H1 (cell line): ENCODE data around the gene GREB1. TPM values are rescaled to one million over a fixed set of nuclear protein-coding genes. Genes with fewer than 3 reads are reported as not detected.

ENCODE experiments used
- CTCF ChIA-PET: fragments of 300-600 bp; sonication (Branson Sonifier 250); formaldehyde crosslinking; loops from one replicate; lab custom pipeline; 2021; ENCODE audit not compliant: partially characterized antibody; lab: Charles Lee
- POLR2A ChIA-PET: fragments of 300-600 bp; sonication (Branson Sonifier 250); formaldehyde crosslinking; loops from one replicate; lab custom pipeline; 2021; ENCODE audit warnings: inconsistent platforms; ENCODE audit not compliant: partially characterized antibody; lab: Charles Lee
- DNase-seq, 2 experiments: peaks; one replicate each; pipeline versions ENCODE4 v3.0.0 to v3.0.0-alpha.2; 2010 to 2022; ENCODE audit warnings: low spot score in 2 of 2, low read depth in 1 of 2, mixed read lengths in 1 of 2
- FAIRE-seq: peaks from 2 replicates; lab custom pipeline; 2011; peaks lifted over from hg19 to GRCh38; lab: Jason Lieb, UNC
- H2AFZ ChIP-seq: 2 replicates; pipeline ENCODE4 v1.8.1; 2012; ENCODE audit warnings: low read length, inconsistent platforms
- H2AK5ac ChIP-seq: 2 replicates; pipeline ENCODE4 v1.6.1; 2013; ENCODE audit warnings: low read depth, low read length
- H2BK120ac ChIP-seq: replicated peaks from 2 replicates; pipeline ENCODE3; 2013; ENCODE audit warnings: low read depth, low read length, inconsistent platforms
- H2BK12ac ChIP-seq: 2 replicates; pipeline ENCODE4 v1.6.1; 2013; ENCODE audit warnings: low read depth, low read length
- H2BK15ac ChIP-seq: 2 replicates; pipeline ENCODE4 v1.6.1; 2013; ENCODE audit warnings: low read length
- H2BK20ac ChIP-seq: 2 replicates; pipeline ENCODE4 v1.6.1; 2013; ENCODE audit warnings: low read length
- H2BK5ac ChIP-seq: 2 replicates; pipeline ENCODE4 v1.6.1; 2013; ENCODE audit warnings: low read depth, low read length
- H3K14ac ChIP-seq: 2 replicates; pipeline ENCODE4 v1.6.1; 2013; ENCODE audit warnings: inconsistent platforms; ENCODE audit not compliant: insufficient read length
- H3K18ac ChIP-seq: 2 replicates; pipeline ENCODE4 v1.6.1; 2013; ENCODE audit warnings: low read length; ENCODE audit errors: extremely low read depth
- H3K23ac ChIP-seq: 2 replicates; pipeline ENCODE4 v1.6.1; 2013; ENCODE audit warnings: inconsistent platforms; ENCODE audit not compliant: insufficient read length
- H3K23me2 ChIP-seq: 2 replicates; pipeline ENCODE4 v1.6.1; 2013; ENCODE audit warnings: low read depth, low read length
- H3K27ac ChIP-seq: 2 replicates; pipeline ENCODE4 v1.6.1; 2011; ENCODE audit warnings: low read depth, low read length, inconsistent platforms
- H3K27me3 ChIP-seq, 4 experiments: replicated peaks in 1 of 4; 1 replicate in 1 of 4; 2 replicates in 3 of 4; pipeline versions ENCODE4 v1.6.1 to v1.8.1; 2011 to 2013; ENCODE audit warnings: low read length in 3 of 4, mild to moderate bottlenecking in 3 of 4, inconsistent platforms in 2 of 4, mixed read lengths in 2 of 4, moderate library complexity in 1 of 4; ENCODE audit not compliant: control insufficient read depth in 3 of 4, insufficient read depth in 3 of 4; ENCODE audit errors: extremely low read depth in 1 of 4
- H3K36me3 ChIP-seq, 4 experiments: 2 replicates each; pipeline versions ENCODE4 v1.6.1 to v1.8.1; 2011 to 2013; ENCODE audit warnings: mild to moderate bottlenecking in 4 of 4, low read length in 3 of 4, moderate library complexity in 2 of 4, control low read depth in 1 of 4, inconsistent platforms in 1 of 4; ENCODE audit not compliant: insufficient read depth in 4 of 4, control insufficient read depth in 2 of 4
- H3K4ac ChIP-seq: replicated peaks from 2 replicates; pipeline ENCODE3; 2013; ENCODE audit warnings: low read length, low read depth, mixed read lengths, inconsistent platforms; ENCODE audit not compliant: insufficient read length
- H3K4me1 ChIP-seq, 4 experiments: replicated peaks in 1 of 4; 1 replicate in 1 of 4; 2 replicates in 3 of 4; pipeline versions ENCODE4 v1.6.1 to v1.8.1; 2011 to 2013; ENCODE audit warnings: low read length in 3 of 4, inconsistent platforms in 2 of 4, mixed read lengths in 1 of 4; ENCODE audit not compliant: insufficient read depth in 4 of 4, control insufficient read depth in 3 of 4
- H3K4me2 ChIP-seq, 2 experiments: 2 replicates each; pipeline versions ENCODE4 v1.6.1 to v1.8.1; 2011 to 2013; ENCODE audit warnings: low read depth in 2 of 2, low read length in 2 of 2, control low read depth in 1 of 2, inconsistent platforms in 1 of 2, mild to moderate bottlenecking in 1 of 2; ENCODE audit not compliant: insufficient read depth in 1 of 2
- H3K4me3 ChIP-seq, 4 experiments: fragments of 200-600, 300-600 bp in 1 of 4; sonication (generic), shearing (Covaris generic), sonication (Bioruptor Twin) in 1 of 4; 2 replicates each; pipeline versions ENCODE4 v1.5.1 to v1.8.1; 2011 to 2016; ENCODE audit warnings: low read length in 4 of 4, low read depth in 3 of 4, control low read depth in 2 of 4, inconsistent platforms in 2 of 4, mild to moderate bottlenecking in 2 of 4, mixed read lengths in 1 of 4, moderate library complexity in 1 of 4; ENCODE audit not compliant: insufficient read depth in 2 of 4; ENCODE audit errors: extremely low read depth in 1 of 4
- H3K56ac ChIP-seq: replicated peaks from 2 replicates; pipeline ENCODE3; 2013; ENCODE audit warnings: low read depth, mild to moderate bottlenecking, mixed read lengths, low read length, inconsistent platforms; ENCODE audit not compliant: insufficient read length
- H3K79me1 ChIP-seq: 2 replicates; pipeline ENCODE4 v1.6.1; 2013; ENCODE audit warnings: low read depth, low read length, control low read depth
- H3K79me2 ChIP-seq, 2 experiments: 2 replicates each; pipeline versions ENCODE4 v1.6.1 to v1.8.1; 2012 to 2013; ENCODE audit warnings: low read length in 2 of 2, mild to moderate bottlenecking in 2 of 2, inconsistent platforms in 1 of 2; ENCODE audit not compliant: insufficient read depth in 2 of 2, control insufficient read depth in 1 of 2
- H3K9ac ChIP-seq, 4 experiments: replicated peaks in 1 of 4; 1 replicate in 1 of 4; 2 replicates in 3 of 4; pipeline versions ENCODE4 v1.6.1 to v1.8.1; 2011 to 2013; ENCODE audit warnings: low read depth in 3 of 4, low read length in 3 of 4, control low read depth in 2 of 4, mild to moderate bottlenecking in 2 of 4, moderate library complexity in 2 of 4, inconsistent platforms in 1 of 4; ENCODE audit errors: extremely low read depth in 1 of 4
- H3K9me3 ChIP-seq, 2 experiments: 2 replicates each; pipeline versions ENCODE4 v1.6.1 to v1.8.1; 2012 to 2013; ENCODE audit warnings: mild to moderate bottlenecking in 2 of 2, moderate library complexity in 2 of 2, control low read depth in 1 of 2, inconsistent platforms in 1 of 2, low read depth in 1 of 2, low read length in 1 of 2, mixed read lengths in 1 of 2; ENCODE audit not compliant: insufficient read depth in 2 of 2
- H4K20me1 ChIP-seq, 2 experiments: replicated peaks in 1 of 2; 2 replicates each; pipeline versions ENCODE3 to v1.8.1; 2011 to 2013; ENCODE audit warnings: inconsistent platforms in 2 of 2, low read length in 2 of 2, mild to moderate bottlenecking in 1 of 2; ENCODE audit not compliant: insufficient read depth in 2 of 2, control insufficient read depth in 1 of 2
- H4K5ac ChIP-seq: 2 replicates; pipeline ENCODE4 v1.6.1; 2013; ENCODE audit warnings: low read length, low read depth, mixed read lengths, inconsistent platforms; ENCODE audit not compliant: insufficient read length
- H4K8ac ChIP-seq: 2 replicates; pipeline ENCODE4 v1.8.0; 2013; ENCODE audit warnings: mild to moderate bottlenecking, moderate library complexity, low read length, inconsistent platforms; ENCODE audit not compliant: insufficient read depth; ENCODE audit errors: extremely low read depth
- H4K91ac ChIP-seq: replicated peaks from 2 replicates; pipeline ENCODE3; 2013; ENCODE audit warnings: low read length, mixed read lengths, inconsistent platforms; ENCODE audit not compliant: insufficient read length
- CEBPB ChIP-seq: IDR thresholded peaks from 2 replicates; pipeline ENCODE4 v1.6.1; 2012; ENCODE audit warnings: low read depth, low read length
- FOSL1 ChIP-seq: IDR thresholded peaks from 2 replicates; pipeline ENCODE4 v1.6.1; 2011; ENCODE audit warnings: mild to moderate bottlenecking, low read depth, low read length, moderate library complexity; ENCODE audit not compliant: insufficient read depth
- SIRT6 ChIP-seq: IDR thresholded peaks from one replicate; pipeline ENCODE4 v1.7.1; 2012; ENCODE audit warnings: low read length, inconsistent platforms
- TAF1 ChIP-seq: IDR thresholded peaks from 2 replicates; pipeline ENCODE4 v1.6.1; 2011; ENCODE audit warnings: mild to moderate bottlenecking, low read depth, low read length
- ZNF274 ChIP-seq: IDR thresholded peaks from 2 replicates; pipeline ENCODE4 v1.7.0; 2012; ENCODE audit warnings: low read length, borderline replicate concordance; ENCODE audit errors: extremely low read depth
- WGBS, 2 experiments: shearing (Covaris generic) in 1 of 2; methylation state at CpG; one replicate each; pipeline versions ENCODE4 v1.1.6 to v1.1.7; 2013 to 2015; ENCODE audit warnings: low lambda C conversion rate in 2 of 2, mixed read lengths in 2 of 2, inconsistent platforms in 1 of 2, low coverage in 1 of 2, missing lambda C conversion rate in 1 of 2; ENCODE audit not compliant: insufficient replicate concordance in 2 of 2, insufficient coverage in 1 of 2, insufficient read length in 1 of 2; ENCODE audit errors: extremely low coverage in 1 of 2, missing lambda C conversion rate in 1 of 2; 5-methylcytosine and 5-hydroxymethylcytosine counted together
- polyA plus RNA-seq, 7 experiments: library from polyadenylated mRNA; depleted of rRNA in 3 of 7; stranded (reverse) in 5 of 7; unstranded in 2 of 7; fragments of >200 nt in 5 of 7; fragments of 200-250 nt in 2 of 7; gene quantifications; 1 replicate in 5 of 7; 2 replicates in 1 of 7; 4 replicates in 1 of 7; pipeline versions ENCODE4 v1.2.1 to v1.2.3, GENCODE V29; 2011 to 2013; ENCODE audit warnings: missing spikeins in 2 of 7, mixed read lengths in 2 of 7
- total RNA-seq: library from RNA; stranded (reverse); fragmentation: NEBNext Ultra II Directional; extraction: Animal tissue kit (Norgen Biotek cat#: 25700); gene quantifications from 2 replicates; pipeline ENCODE4 v1.2.1, GENCODE V29; 2021

The GREB1 gene
- total and polyA plus RNA-seq, 2 of the 8 experiments (the other 6 are each of a cell fraction or from before 2014, with no cell fraction given), result 7.9 to 43.4 TPM

- Histone ChIP-seq H3K56ac (no peak overlapping the region), H2BK20ac (no peak overlapping the region), H2BK5ac (no peak overlapping the region), H3K79me2 (no peaks in the 10 kb centered on the region), H3K23ac (no peak overlapping the region)
- FAIRE-seq, result no peak
- TF ChIP-seq ZNF274 (no peak), SIRT6 (no peak), CEBPB (no peak), TAF1 (no peak), FOSL1 (no peak)
- TF ChIP-seq, all 59 proteins: peak for 0
- ChIA-PET CTCF (interaction anchor here (0.6 to 8.7 kb wide), 10 partner anchors 11 to 114 kb away, joined by 3 to 76 read pairs (median 6); no protein-coding TSS in a partner anchor), POLR2A (no interaction called here)
- Histone ChIP-seq H3K4me1 (peaks cover 0 to 4% (median 1%) of the 10 kb centered on the region in 4 experiments; a peak in 1 of 7 replicates), H3K23me2 (no peaks in the 10 kb centered on the region; the same call in 1 of the 2 replicates), H2BK15ac (no peak overlapping the region), H3K4me2 (no peak overlapping the region), H3K14ac (no peak overlapping the region), H4K20me1 (peaks cover 0 to 2% of the 10 kb centered on the region in 2 experiments), H2BK12ac (no peak overlapping the region), H4K8ac (no peak overlapping the region), H3K27me3 (peaks cover 8 to 20% (median 15%) of the 10 kb centered on the region in 4 experiments), H3K4ac (no peak overlapping the region), H3K9me3 (peaks cover 6 to 8% of the 10 kb centered on the region in 2 experiments; a peak in 2 of 4 replicates), H3K18ac (no peak overlapping the region), H4K5ac (no peak overlapping the region), H2BK120ac (no peak overlapping the region), H3K9ac (no peak overlapping the region), H3K79me1 (no peaks in the 10 kb centered on the region), H2AFZ (no peak overlapping the region), H3K4me3 (no peak overlapping the region), H2AK5ac (no peak overlapping the region), H3K27ac (no peak overlapping the region), H3K36me3 (no peaks in the 10 kb centered on the region), H4K91ac (no peak overlapping the region)
- no peak for DNase-seq
- 90% methylated on average over 11 of the region's 11 CpGs; no CpG with 5 or more reads in 1 of the 2 experiments for WGBS, 2 experiments
Measured at GRCh38 chr2:11665028-11665427, 131.2 kb downstream of the GREB1 start.
